Fibroblast of skin of abdomen (primary cell): Measurements from ENCODE around the gene OPRL1.
A peak's percentile ranks its signal among the peaks of the same experiment; 100 is the strongest.

Experiments
- DNase-seq: peaks from one replicate; pipeline ENCODE4 v3.0.0-alpha.2; 2013

OPRL1 gene

GRCh38 chr20:64056889-64057627 is 22.8 kb upstream of the OPRL1 start:
- DNase-seq, result no peak

- DNase-seq, result peak; percentile 55
These were observed 22.0 kb upstream of the OPRL1 start for GRCh38 chr20:64057628-64058498.

GRCh38 chr20:64058536-64058935 is 21.3 kb upstream of the OPRL1 start:
- no peak for DNase-seq

GRCh38 chr20:64062276-64062595 is 17.6 kb upstream of the OPRL1 start:
- no peak for DNase-seq

- peak; percentile 95 for DNase-seq
These were observed 17.1 kb upstream of the OPRL1 start, which contains the start of gene TCEA2 for GRCh38 chr20:64062596-64063388. TCEA2 (plus strand) TSS chr20:64063198; CDS start chr20:64063313, 115 bp downstream.

- no peak for DNase-seq
These were observed 16.3 kb upstream of the OPRL1 start for GRCh38 chr20:64063389-64064144.

GRCh38 chr20:64064145-64064698 is 15.7 kb upstream of the OPRL1 start:
- peak; percentile 51 for DNase-seq

- no peak for DNase-seq
These were observed 14.6 kb upstream of the OPRL1 start for GRCh38 chr20:64065062-64065973.

- DNase-seq, result peak; percentile 51
These were observed 13.9 kb upstream of the OPRL1 start for GRCh38 chr20:64065974-64066343.

- no peak for DNase-seq
These were observed 12.8 kb upstream of the OPRL1 start for GRCh38 chr20:64067005-64067632.

- DNase-seq, result no peak
These were observed 12.1 kb upstream of the OPRL1 start for GRCh38 chr20:64067733-64068307.

- DNase-seq, result no peak
These were observed 11.3 kb upstream of the OPRL1 start for GRCh38 chr20:64068386-64069208.

- no peak for DNase-seq
These were observed 10.7 kb upstream of the OPRL1 start for GRCh38 chr20:64069209-64069613.

GRCh38 chr20:64069614-64070243 is 10.2 kb upstream of the OPRL1 start:
- DNase-seq, result peak; percentile 12

- no peak for DNase-seq
These were observed 9.5 kb upstream of the OPRL1 start for GRCh38 chr20:64070244-64070993.

- DNase-seq, result no peak
These were observed 8.2 kb upstream of the OPRL1 start for GRCh38 chr20:64071341-64072332.
